K562 (cell line): ENCODE results near the gene ACO2. TPM values are rescaled to one million over a fixed set of nuclear protein-coding genes. Genes with fewer than 3 reads are reported as not detected.

Experiments used
- CTBP1 ChIP-seq: fragments of 450-650 bp; IDR thresholded peaks from 2 replicates; pipeline ENCODE4 v1.6.1; 2016; ENCODE audit warnings: borderline replicate concordance
- EP300 ChIP-seq: IDR thresholded peaks from 2 replicates; pipeline ENCODE4 v1.6.1; 2012; ENCODE audit warnings: low read length, improper control_type of control experiment
- LEF1 ChIP-seq: fragments of 450-650 bp; IDR thresholded peaks from 2 replicates; pipeline ENCODE4 v1.6.1; 2016; ENCODE audit warnings: mild to moderate bottlenecking
- PPARD ChIP-seq: fragments of 250-450 bp; sonication (Bioruptor Pico); IDR thresholded peaks from 2 replicates; pipeline ENCODE4 v1.8.0; 2022; ENCODE audit warnings: inconsistent platforms, mild to moderate bottlenecking, moderate library complexity
- SRSF1 ChIP-seq: fragments of 200-400 bp; formaldehyde crosslinking; IDR thresholded peaks from 2 replicates; pipeline ENCODE4 v1.6.1; 2017; ENCODE audit warnings: mild to moderate bottlenecking, low read depth, low read length, moderate library complexity
- STAT5A ChIP-seq: IDR thresholded peaks from 2 replicates; pipeline ENCODE4 v1.6.1; 2012; ENCODE audit warnings: low read length, inconsistent platforms, borderline replicate concordance
- TOE1 ChIP-seq, 2 experiments: fragments of 450-650 bp in 1 of 2; sonication (generic) in 1 of 2; formaldehyde crosslinking in 1 of 2; IDR thresholded peaks; 2 replicates each; pipeline versions ENCODE4 v1.7.1 to v1.8.0; 2016 to 2022; ENCODE audit warnings: borderline replicate concordance in 2 of 2, mild to moderate bottlenecking in 2 of 2, antibody characterized with exemption in 1 of 2, inconsistent platforms in 1 of 2, low read depth in 1 of 2, missing genetic modification reagents in 1 of 2, moderate library complexity in 1 of 2
- ZFP1 ChIP-seq: fragments of 450-650 bp; formaldehyde crosslinking; IDR thresholded peaks from 2 replicates; pipeline ENCODE4 v1.4.0; 2020; ENCODE audit warnings: mild to moderate bottlenecking, mixed read lengths
- ZNF133 ChIP-seq: fragments of 250-450 bp; sonication (Bioruptor Pico); IDR thresholded peaks from 2 replicates; pipeline ENCODE4 v1.4.0; 2020; ENCODE audit warnings: mild to moderate bottlenecking
- ZNF282 ChIP-seq: sonication (generic); formaldehyde crosslinking; IDR thresholded peaks from 2 replicates; pipeline ENCODE4 v1.8.1; 2023; ENCODE audit warnings: missing genetic modification reagents
- ZNF551 ChIP-seq: fragments of 250-450 bp; sonication (Bioruptor Pico); IDR thresholded peaks from 2 replicates; pipeline ENCODE4 v1.5.0; 2021; ENCODE audit warnings: mild to moderate bottlenecking, moderate library complexity
- ZNF766 ChIP-seq: fragments of 200-800 bp; sonication (Bioruptor generic); conservative IDR thresholded peaks from 2 replicates; pipeline ENCODE4 v1.6.1; 2016; ENCODE audit warnings: missing genetic modification characterization, missing compliant biosample characterization
- polyA plus RNA-seq, 8 experiments: library from polyadenylated mRNA; depleted of rRNA in 4 of 8; stranded (reverse) in 5 of 8; unstranded in 3 of 8; fragments of >200 nt; fragmentation: Nextera tagmentation in 2 of 8; fragmentation: Illumina TruSeq in 1 of 8; extraction: Ambion mirVana in 2 of 8; extraction: Trizol in 1 of 8; gene quantifications; 2 replicates each; pipeline versions ENCODE4 v1.2.1 to v1.2.3, GENCODE V29; 2011 to 2014; ENCODE audit warnings: inconsistent platforms in 1 of 8, missing spikeins in 1 of 8
- total RNA-seq, 7 experiments: library from RNA; depleted of rRNA in 6 of 7; stranded (reverse); fragments of >200 nt in 6 of 7; fragmentation: Illumina TruSeq in 2 of 7; extraction: Trizol in 2 of 7; gene quantifications; 2 replicates each; pipeline versions ENCODE4 v1.2.1 to v1.2.3, GENCODE V29; 2011 to 2021; ENCODE audit warnings: low replicate concordance in 1 of 7
- TF ChIP-seq, protein P1 (sequence below): fragments of 450-650 bp; IDR thresholded peaks from 2 replicates; pipeline ENCODE4 v1.6.1; 2017; ENCODE audit warnings: antibody characterized with exemption
- TF ChIP-seq, protein P2 (sequence below): fragments of 250-450 bp; sonication (Bioruptor Pico); IDR thresholded peaks from 2 replicates; pipeline ENCODE4 v1.4.0; 2020; ENCODE audit warnings: mild to moderate bottlenecking
- TF ChIP-seq, protein P3 (sequence below): fragments of 450-650 bp; conservative IDR thresholded peaks from 2 replicates; pipeline ENCODE4 v1.6.1; 2016; ENCODE audit warnings: missing genetic modification characterization, low read depth, mild to moderate bottlenecking, missing compliant biosample characterization, moderate library complexity
- TF ChIP-seq, protein P4 (sequence below): IDR thresholded peaks from 3 replicates; pipeline ENCODE4 v1.6.1; 2011; ENCODE audit warnings: borderline replicate concordance, mild to moderate bottlenecking; ENCODE audit not compliant: insufficient read length, insufficient read depth
- TF ChIP-seq, protein P5 (sequence below): fragments of 200-800 bp; sonication (Bioruptor generic); IDR thresholded peaks from 2 replicates; pipeline ENCODE4 v1.6.1; 2017; ENCODE audit warnings: missing genetic modification characterization, missing compliant biosample characterization
- TF ChIP-seq, protein P6 (sequence below): fragments of 450-650 bp; formaldehyde crosslinking; IDR thresholded peaks from 2 replicates; pipeline ENCODE4 v1.4.0; 2020; ENCODE audit warnings: mild to moderate bottlenecking, moderate library complexity

ACO2 gene
- total and polyA plus RNA-seq, 9 of the 15 experiments (the other 6 are each of a cell fraction or from before 2014, with no cell fraction given), result 16.2 to 119 (median 43.2) TPM

DNA sequence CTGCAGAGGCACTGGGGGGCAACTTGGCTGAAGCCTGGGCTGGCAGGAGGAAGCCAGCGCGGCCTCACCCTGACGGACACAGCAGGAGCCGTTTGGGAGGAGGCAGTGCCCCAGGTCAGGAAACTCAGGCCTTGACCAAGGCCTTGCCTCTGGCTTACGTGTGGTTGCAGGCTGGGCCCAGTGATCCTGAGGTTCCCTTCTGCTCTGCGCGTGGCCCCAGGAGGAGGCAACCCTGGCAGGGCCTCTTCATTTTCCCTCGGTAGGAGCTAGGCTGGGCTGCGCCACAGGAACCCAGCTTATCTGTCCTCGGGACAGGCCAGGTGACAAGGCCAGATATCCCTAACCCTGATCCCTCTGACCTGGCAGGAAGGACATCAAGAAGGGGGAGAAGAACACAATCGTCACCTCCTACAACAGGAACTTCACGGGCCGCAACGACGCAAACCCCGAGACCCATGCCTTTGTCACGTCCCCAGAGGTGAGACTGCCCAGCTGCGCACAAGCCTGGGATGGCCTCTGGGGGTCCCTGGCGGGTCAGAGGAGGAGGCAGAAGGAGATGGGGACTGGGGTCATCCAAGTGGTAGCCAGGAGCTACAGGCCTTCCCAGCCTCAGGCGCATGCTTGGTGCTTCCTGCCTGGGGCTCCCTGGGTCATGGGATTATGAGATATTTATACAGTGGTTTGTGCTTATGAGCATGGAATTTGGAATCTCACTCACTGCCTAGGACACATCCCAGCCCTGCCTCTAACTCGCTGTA lies 54.7 kb downstream of the ACO2 start (continued):
- TF ChIP-seq ZNF766 (CRISPR knock-in tag) (peak; percentile 54; the same call in 1 of the 2 replicates), ZNF133 (CRISPR knock-in tag) (no peak), PPARD (no peak), LEF1 (peak; percentile 81), ZNF282 (no peak), TOE1 (IDR thresholded peaks at IDR 0.05; ENCODE audit: borderline replicate concordance) (no peak), TOE1 (CRISPR knock-in tag; IDR thresholded peaks at IDR 0.05; ENCODE audit: borderline replicate concordance, low read depth) (0 out of 2 replicates have a peak, but pooled peaks have one; percentile 31), SRSF1 (no peak), STAT5A (peak; percentile 31; the same call in 1 of the 2 replicates), ZFP1 (no peak), EP300 (peak; percentile 82), CTBP1 (peak; percentile 74; the same call in 1 of the 2 replicates), ZNF551 (CRISPR knock-in tag) (no peak)
- TF ChIP-seq, protein P1, sequence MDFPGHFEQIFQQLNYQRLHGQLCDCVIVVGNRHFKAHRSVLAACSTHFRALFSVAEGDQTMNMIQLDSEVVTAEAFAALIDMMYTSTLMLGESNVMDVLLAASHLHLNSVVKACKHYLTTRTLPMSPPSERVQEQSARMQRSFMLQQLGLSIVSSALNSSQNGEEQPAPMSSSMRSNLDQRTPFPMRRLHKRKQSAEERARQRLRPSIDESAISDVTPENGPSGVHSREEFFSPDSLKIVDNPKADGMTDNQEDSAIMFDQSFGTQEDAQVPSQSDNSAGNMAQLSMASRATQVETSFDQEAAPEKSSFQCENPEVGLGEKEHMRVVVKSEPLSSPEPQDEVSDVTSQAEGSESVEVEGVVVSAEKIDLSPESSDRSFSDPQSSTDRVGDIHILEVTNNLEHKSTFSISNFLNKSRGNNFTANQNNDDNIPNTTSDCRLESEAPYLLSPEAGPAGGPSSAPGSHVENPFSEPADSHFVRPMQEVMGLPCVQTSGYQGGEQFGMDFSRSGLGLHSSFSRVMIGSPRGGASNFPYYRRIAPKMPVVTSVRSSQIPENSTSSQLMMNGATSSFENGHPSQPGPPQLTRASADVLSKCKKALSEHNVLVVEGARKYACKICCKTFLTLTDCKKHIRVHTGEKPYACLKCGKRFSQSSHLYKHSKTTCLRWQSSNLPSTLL, result no peak
- TF ChIP-seq, protein P2, sequence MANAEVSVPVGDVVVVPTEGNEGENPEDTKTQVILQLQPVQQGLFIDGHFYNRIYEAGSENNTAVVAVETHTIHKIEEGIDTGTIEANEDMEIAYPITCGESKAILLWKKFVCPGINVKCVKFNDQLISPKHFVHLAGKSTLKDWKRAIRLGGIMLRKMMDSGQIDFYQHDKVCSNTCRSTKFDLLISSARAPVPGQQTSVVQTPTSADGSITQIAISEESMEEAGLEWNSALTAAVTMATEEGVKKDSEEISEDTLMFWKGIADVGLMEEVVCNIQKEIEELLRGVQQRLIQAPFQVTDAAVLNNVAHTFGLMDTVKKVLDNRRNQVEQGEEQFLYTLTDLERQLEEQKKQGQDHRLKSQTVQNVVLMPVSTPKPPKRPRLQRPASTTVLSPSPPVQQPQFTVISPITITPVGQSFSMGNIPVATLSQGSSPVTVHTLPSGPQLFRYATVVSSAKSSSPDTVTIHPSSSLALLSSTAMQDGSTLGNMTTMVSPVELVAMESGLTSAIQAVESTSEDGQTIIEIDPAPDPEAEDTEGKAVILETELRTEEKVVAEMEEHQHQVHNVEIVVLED (CRISPR knock-in tag), result no peak
- TF ChIP-seq, protein P3, sequence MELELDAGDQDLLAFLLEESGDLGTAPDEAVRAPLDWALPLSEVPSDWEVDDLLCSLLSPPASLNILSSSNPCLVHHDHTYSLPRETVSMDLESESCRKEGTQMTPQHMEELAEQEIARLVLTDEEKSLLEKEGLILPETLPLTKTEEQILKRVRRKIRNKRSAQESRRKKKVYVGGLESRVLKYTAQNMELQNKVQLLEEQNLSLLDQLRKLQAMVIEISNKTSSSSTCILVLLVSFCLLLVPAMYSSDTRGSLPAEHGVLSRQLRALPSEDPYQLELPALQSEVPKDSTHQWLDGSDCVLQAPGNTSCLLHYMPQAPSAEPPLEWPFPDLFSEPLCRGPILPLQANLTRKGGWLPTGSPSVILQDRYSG (tag), result peak; percentile 66
- TF ChIP-seq, protein P4, sequence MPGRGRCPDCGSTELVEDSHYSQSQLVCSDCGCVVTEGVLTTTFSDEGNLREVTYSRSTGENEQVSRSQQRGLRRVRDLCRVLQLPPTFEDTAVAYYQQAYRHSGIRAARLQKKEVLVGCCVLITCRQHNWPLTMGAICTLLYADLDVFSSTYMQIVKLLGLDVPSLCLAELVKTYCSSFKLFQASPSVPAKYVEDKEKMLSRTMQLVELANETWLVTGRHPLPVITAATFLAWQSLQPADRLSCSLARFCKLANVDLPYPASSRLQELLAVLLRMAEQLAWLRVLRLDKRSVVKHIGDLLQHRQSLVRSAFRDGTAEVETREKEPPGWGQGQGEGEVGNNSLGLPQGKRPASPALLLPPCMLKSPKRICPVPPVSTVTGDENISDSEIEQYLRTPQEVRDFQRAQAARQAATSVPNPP, result no peak
- TF ChIP-seq, protein P5, sequence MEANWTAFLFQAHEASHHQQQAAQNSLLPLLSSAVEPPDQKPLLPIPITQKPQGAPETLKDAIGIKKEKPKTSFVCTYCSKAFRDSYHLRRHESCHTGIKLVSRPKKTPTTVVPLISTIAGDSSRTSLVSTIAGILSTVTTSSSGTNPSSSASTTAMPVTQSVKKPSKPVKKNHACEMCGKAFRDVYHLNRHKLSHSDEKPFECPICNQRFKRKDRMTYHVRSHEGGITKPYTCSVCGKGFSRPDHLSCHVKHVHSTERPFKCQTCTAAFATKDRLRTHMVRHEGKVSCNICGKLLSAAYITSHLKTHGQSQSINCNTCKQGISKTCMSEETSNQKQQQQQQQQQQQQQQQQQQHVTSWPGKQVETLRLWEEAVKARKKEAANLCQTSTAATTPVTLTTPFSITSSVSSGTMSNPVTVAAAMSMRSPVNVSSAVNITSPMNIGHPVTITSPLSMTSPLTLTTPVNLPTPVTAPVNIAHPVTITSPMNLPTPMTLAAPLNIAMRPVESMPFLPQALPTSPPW (CRISPR knock-in tag), result peak; percentile 59
- TF ChIP-seq, protein P6, sequence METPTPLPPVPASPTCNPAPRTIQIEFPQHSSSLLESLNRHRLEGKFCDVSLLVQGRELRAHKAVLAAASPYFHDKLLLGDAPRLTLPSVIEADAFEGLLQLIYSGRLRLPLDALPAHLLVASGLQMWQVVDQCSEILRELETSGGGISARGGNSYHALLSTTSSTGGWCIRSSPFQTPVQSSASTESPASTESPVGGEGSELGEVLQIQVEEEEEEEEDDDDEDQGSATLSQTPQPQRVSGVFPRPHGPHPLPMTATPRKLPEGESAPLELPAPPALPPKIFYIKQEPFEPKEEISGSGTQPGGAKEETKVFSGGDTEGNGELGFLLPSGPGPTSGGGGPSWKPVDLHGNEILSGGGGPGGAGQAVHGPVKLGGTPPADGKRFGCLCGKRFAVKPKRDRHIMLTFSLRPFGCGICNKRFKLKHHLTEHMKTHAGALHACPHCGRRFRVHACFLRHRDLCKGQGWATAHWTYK, result 0 out of 2 replicates have a peak, but pooled peaks have one; percentile 65
